ENCODE results near the gene PLA2G2C.

PLA2G2C gene

GRCh38 chr1:20147846-20148570, 38.3 kb downstream of the PLA2G2C start:
- no peak overlapping the region for H3K4me3 ChIP-seq (ENCODE audit: low read depth, low read length)
- TF ChIP-seq, protein P1, sequence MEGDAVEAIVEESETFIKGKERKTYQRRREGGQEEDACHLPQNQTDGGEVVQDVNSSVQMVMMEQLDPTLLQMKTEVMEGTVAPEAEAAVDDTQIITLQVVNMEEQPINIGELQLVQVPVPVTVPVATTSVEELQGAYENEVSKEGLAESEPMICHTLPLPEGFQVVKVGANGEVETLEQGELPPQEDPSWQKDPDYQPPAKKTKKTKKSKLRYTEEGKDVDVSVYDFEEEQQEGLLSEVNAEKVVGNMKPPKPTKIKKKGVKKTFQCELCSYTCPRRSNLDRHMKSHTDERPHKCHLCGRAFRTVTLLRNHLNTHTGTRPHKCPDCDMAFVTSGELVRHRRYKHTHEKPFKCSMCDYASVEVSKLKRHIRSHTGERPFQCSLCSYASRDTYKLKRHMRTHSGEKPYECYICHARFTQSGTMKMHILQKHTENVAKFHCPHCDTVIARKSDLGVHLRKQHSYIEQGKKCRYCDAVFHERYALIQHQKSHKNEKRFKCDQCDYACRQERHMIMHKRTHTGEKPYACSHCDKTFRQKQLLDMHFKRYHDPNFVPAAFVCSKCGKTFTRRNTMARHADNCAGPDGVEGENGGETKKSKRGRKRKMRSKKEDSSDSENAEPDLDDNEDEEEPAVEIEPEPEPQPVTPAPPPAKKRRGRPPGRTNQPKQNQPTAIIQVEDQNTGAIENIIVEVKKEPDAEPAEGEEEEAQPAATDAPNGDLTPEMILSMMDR (IDR thresholded peaks at IDR 0.05; ENCODE audit: low read depth, low read length): no peak

DNA sequence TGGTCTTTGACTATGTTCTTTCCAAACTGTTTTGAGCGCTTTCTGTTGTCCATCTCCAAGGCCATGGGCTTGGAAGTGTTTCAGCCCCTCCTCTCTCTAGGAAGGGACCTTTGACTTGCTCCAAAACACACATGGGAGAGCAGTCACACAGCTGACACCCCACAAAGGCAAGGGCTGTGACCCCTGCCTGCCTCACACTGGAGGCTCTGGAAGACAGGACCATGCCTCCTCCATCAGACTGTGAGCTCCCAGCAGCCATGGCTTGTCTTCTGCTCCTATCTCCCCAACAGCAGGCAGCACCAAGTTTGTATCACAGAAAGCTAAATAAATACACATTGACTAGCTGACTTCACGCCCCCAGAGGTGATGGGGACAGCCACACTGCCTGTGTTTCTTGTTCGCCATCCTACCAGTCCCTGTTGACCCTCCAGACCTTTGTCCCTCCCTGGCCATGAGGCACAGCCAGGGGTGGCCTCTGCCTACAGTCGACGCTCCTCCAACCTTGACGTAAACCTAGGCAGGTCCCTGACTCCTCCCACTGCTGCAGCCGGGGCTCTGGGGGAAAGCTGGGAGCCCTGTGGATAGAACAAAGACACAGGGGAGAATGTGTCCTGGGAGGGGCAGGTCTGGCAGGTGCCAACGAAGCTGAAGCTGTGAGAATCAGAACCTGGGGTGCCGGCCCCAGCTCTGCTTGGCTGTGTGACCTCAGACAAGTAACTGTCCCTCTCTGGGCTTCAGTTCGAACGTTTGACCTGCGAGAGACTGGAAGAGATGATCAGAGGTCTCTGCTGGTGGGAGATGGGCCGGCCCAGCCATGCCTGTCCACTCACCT, 42.4 kb downstream of the PLA2G2C start:
- no peak overlapping the region for H3K4me3 ChIP-seq (ENCODE audit: low read depth, low read length)

DNA sequence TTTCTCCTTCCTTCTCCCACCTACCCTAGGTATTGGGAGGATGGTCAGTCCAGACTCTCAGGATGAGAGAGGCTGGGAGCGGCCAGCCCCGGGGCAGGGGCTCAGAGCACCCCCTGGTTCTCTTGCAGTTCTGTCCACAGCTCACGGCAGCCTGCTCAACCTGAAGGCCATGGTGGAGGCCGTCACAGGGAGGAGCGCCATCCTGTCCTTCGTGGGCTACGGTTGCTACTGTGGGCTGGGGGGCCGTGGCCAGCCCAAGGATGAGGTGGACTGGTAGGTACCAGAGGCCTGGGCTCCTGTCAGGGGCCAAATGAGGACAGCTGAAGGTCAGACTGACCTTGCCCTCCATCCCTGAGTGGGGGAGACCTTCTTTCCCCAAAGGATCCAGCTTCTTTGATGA, 43.0 kb downstream of the PLA2G2C start:
- TF ChIP-seq, protein P1 (IDR thresholded peaks at IDR 0.05; ENCODE audit: low read depth, low read length): no peak
- H3K4me3 ChIP-seq (ENCODE audit: low read depth, low read length): no peak overlapping the region

More for the DNA sequence above, 42.4 kb downstream of the PLA2G2C start:
- TF ChIP-seq, protein P1 (IDR thresholded peaks at IDR 0.05; ENCODE audit: low read depth, low read length): no peak

GRCh38 chr1:20142001-20142710, 44.2 kb downstream of the PLA2G2C start:
- H3K4me3 ChIP-seq (ENCODE audit: low read depth, low read length): no peak overlapping the region
- TF ChIP-seq, protein P1 (IDR thresholded peaks at IDR 0.05; ENCODE audit: low read depth, low read length): no peak

DNA sequence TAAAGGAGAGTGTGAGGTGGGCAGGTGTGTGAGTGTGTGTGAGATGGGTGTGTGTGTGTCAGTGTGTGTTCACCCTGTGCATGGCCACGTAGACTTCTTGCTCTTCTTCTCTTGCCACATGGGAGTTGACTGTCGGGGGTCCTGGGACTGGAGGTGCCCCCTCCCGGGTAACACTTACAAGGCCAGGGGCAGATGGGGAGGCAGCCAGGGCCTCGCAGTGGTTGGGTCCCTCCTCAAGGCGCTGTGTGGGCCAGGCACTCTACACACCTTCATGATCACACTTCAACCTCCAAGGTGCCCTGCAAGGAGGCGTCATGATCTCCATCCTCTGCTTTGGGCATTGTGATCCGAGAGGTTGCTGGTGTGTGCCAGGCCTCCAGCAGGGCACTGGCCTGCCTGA, 44.9 kb downstream of the PLA2G2C start:
- H3K4me3 ChIP-seq (ENCODE audit: low read depth, low read length): no peak overlapping the region
- TF ChIP-seq, protein P1 (IDR thresholded peaks at IDR 0.05; ENCODE audit: low read depth, low read length): no peak

- TF ChIP-seq, protein P1 (IDR thresholded peaks at IDR 0.05; ENCODE audit: low read depth, low read length): no peak
- H3K4me3 ChIP-seq (ENCODE audit: low read depth, low read length): no peak overlapping the region
These were observed 45.3 kb downstream of the PLA2G2C start for GRCh38 chr1:20141001-20141400.
